PC-3 (cell line): ENCODE results near the gene LMLN.

Experiments used
- EZH2 ChIP-seq: fragments of 300-600 bp; sonication (generic); IDR thresholded peaks from one replicate; pipeline ENCODE4 v1.6.1; 2017; ENCODE audit warnings: antibody characterized with exemption, mild to moderate bottlenecking, low read length; ENCODE audit not compliant: unreplicated experiment
- EZH2phosphoT487 ChIP-seq: fragments of 300-600 bp; sonication (generic); IDR thresholded peaks from 2 replicates; pipeline ENCODE4 v1.6.1; 2018; ENCODE audit warnings: mild to moderate bottlenecking, antibody characterized with exemption, low read length, borderline replicate concordance

DNA sequence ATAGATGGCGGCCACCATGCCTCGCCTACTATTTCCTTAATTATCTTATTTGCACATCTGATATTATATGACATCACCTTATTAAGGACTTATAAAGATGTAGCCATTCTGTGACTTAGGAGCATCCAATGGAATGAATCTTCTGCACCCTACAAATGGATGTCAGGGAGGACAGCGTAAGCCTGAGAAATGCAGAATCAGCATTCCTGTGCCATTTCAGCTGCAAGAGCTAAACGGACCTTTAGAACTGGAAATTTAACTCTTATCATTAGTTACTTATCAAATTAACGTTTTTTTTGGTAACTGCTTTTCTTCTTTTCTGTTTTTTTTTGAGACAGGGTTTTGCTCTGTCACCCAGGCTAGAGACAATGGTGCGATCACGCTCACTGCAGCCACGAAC, 65.6 kb downstream of the LMLN start:
- TF ChIP-seq EZH2phosphoT487 (no peak), EZH2 (no peak)
